ENCODE data around the gene PDE6D.

Gene PDE6D

GRCh38 chr2:231686192-231687100, 94.6 kb downstream of the PDE6D start:
- Histone ChIP-seq H3K36me3 (ENCODE audit: control insufficient read depth, insufficient read depth, low read length) (no peaks in the 10 kb centered on the region), H3K27ac (ENCODE audit: low read depth, low read length) (no peak overlapping the region), H3K9ac (ENCODE audit: low read length) (no peak overlapping the region), H3K4me3 (ENCODE audit: low read length) (no peak overlapping the region), H3K27me3 (ENCODE audit: control insufficient read depth, insufficient read depth, low read length) (no peaks in the 10 kb centered on the region), H3K4me1 (ENCODE audit: control insufficient read depth, insufficient read depth, low read length) (peaks cover 5% of the 10 kb centered on the region)

- H3K36me3 ChIP-seq (ENCODE audit: control insufficient read depth, insufficient read depth, low read length), result no peaks in the 10 kb centered on the region
- H3K4me3 ChIP-seq (ENCODE audit: low read length), result no peak overlapping the region
- H3K4me1 ChIP-seq (ENCODE audit: control insufficient read depth, insufficient read depth, low read length), result peaks cover 6% of the 10 kb centered on the region
- no peak overlapping the region for H3K9ac ChIP-seq (ENCODE audit: low read length)
- no peak overlapping the region for H3K27ac ChIP-seq (ENCODE audit: low read depth, low read length)
- H3K27me3 ChIP-seq (ENCODE audit: control insufficient read depth, insufficient read depth, low read length), result no peaks in the 10 kb centered on the region
Measured at GRCh38 chr2:231685349-231686191, 95.5 kb downstream of the PDE6D start.

DNA sequence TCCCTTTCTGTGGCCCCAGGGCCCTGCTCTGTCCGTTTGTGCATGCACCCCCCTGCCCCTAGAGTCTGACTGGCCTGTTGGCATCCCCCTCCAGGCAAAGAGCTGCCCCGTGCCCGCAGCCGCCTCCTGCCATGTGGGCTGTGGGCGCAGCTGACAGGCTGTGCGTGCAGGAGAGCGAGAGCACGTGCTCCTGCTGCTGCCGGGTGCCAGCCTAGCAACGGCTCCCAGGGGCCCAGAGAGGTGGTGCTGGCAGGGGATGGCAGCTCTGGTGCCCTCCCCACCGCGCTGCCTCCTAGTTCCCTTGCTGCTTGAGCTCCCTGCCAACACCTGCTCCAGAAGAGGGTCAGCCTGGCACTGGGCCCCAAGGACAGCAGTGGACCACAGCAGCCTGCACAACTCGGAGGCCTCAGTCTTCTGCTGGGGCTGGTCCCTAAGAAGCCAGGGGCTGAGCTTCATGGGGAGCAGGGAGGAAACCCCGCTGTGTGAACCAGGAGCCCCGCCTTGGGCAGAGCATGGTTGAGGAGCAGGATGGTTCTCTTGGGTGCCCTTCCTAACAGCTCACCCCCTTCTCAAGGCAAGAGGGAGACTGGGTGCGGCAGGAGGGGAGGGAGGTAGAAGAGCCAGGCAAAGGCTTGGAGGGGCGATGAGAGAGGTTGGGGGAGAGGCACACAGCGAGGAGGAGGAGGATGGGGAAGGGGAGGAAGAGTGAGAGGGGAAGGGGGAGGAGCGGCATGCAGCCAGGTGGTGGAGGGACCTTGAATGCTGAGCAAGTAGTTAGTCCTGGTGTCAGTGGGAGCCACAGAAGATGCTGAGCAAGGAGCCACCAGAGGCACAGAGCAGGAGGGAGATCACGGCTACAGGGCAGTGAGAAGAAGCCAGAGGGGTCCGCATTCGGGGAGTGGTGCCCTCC, 96.5 kb downstream of the PDE6D start:
- H3K36me3 ChIP-seq (ENCODE audit: control insufficient read depth, insufficient read depth, low read length), result no peaks in the 10 kb centered on the region
- no peaks in the 10 kb centered on the region for H3K27me3 ChIP-seq (ENCODE audit: control insufficient read depth, insufficient read depth, low read length)
- no peak overlapping the region for H3K27ac ChIP-seq (ENCODE audit: low read depth, low read length)
- H3K4me1 ChIP-seq (ENCODE audit: control insufficient read depth, insufficient read depth, low read length), result peaks cover 6% of the 10 kb centered on the region
- H3K9ac ChIP-seq (ENCODE audit: low read length), result no peak overlapping the region
- no peak overlapping the region for H3K4me3 ChIP-seq (ENCODE audit: low read length)

DNA sequence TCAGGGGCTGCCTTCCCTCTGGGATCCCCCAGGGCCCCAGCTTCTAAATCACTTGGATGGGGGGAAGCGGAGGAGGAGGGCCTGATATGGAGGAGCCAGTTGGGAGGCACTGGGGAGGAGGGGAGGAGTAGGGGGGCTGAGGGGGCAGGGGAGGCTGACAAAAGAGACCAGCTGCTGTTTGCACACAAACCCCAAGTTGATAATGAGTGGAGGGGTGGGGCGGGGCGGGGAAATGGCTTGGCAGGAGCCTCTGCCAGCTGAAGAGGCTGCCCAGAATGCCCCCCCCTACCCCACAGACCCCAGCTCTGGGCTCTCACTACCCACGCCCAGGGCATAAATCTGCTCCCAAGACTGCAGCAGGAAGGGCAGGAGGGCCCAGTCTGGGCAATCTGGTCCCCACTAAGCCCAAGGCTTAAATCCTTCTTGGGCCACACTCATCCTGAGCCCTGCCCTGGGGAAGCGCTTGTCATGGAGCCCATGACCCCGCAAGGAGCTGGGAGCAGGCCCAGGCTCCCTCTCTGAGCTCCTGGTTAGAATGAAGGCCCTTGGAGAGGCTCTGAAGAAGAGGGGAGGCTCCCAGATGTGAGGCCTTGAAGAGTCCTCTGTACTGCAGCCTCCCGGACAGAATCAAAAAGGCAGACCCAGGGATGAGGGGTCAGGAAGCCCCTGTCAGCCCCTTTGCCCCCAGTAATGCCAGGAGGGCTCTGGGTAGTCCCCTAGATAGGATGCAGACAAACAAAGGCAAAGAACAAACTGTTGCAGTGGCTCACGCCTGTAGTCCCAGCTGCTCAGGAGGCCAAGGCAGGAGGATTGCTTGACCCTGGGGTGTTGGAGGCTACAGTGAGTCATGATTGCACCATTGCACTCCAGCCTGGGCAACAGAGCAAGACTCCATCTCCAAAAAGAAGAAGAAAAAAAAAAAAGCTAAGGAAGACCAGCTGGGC, 97.5 kb downstream of the PDE6D start:
- Histone ChIP-seq H3K9ac (ENCODE audit: low read length) (no peak overlapping the region), H3K36me3 (ENCODE audit: control insufficient read depth, insufficient read depth, low read length) (no peaks in the 10 kb centered on the region), H3K27ac (ENCODE audit: low read depth, low read length) (no peak overlapping the region), H3K4me1 (ENCODE audit: control insufficient read depth, insufficient read depth, low read length) (peaks cover 6% of the 10 kb centered on the region), H3K4me3 (ENCODE audit: low read length) (no peak overlapping the region), H3K27me3 (ENCODE audit: control insufficient read depth, insufficient read depth, low read length) (no peaks in the 10 kb centered on the region)

DNA sequence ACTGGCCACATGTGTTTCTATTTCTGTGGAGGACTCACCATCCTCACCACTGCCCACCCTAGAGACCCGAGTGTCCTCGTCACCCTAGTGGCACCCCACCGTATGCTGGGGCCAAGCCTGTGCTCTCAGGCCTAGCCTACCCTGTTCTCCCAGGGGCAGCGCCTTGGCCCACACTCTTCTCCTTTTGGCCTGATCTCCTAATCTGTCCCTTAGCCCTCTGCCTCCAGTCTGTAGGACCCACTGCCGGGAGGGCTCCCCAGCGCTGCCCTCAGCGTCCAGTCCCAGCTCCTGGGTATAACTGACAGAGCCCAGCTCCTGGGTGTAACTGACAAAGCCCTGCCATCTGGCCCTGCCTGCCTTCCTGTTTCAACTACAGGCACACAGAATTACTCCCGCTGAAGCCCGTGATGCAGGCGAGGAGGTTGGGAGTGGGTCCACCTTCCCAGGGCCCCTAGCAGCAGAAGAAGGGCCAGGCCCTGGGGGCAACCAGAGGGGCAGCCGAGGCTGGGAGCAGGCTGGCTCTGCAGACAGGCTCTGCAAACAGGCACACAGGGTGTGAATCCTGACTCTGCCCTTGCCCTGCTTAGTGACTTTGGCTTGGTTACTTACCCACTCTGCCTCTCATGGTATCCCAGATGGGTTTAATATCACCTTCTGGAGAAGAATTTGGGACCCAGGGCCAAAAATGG, 98.3 kb downstream of the PDE6D start:
- no peak overlapping the region for H3K9ac ChIP-seq (ENCODE audit: low read length)

More for the DNA sequence above, 98.3 kb downstream of the PDE6D start:
- Histone ChIP-seq H3K36me3 (ENCODE audit: control insufficient read depth, insufficient read depth, low read length) (no peaks in the 10 kb centered on the region), H3K4me1 (ENCODE audit: control insufficient read depth, insufficient read depth, low read length) (peaks cover 6% of the 10 kb centered on the region), H3K27me3 (ENCODE audit: control insufficient read depth, insufficient read depth, low read length) (no peaks in the 10 kb centered on the region), H3K27ac (ENCODE audit: low read depth, low read length) (no peak overlapping the region), H3K4me3 (ENCODE audit: low read length) (no peak overlapping the region)
